ENCODE data around the gene MELK.
"Not testable (repeated sequence)": the region's sequence is repeated elsewhere in the genome, so short reads cannot be mapped to it uniquely, and the experiment has no call there.

Gene MELK

DNA sequence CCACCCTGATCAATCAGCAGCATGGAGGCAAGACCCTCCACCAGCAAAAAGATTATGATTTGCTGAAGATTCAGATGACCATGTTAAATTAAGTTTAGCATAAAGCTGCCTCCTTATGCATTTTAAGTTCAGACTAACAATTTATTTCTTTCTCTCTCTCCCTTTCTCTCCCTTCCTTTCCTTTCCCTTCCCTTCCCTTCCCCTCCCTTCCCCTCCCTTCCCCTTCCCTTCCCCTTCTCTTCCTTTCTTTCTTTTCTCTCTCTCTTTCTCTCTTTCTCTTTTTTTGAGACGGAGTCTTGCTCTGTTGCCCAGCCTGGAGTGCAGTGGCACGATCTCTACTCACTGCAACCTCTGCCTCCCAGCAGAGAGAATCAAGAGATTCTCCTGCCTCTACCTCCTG, 1.4 kb upstream of the MELK start:
- no peaks in the 10 kb centered on the region for H4K20me1 ChIP-seq (ENCODE audit: insufficient read depth, low read length)
- no peak overlapping the region for H3K4me2 ChIP-seq (ENCODE audit: low read length)
- no peaks in the 10 kb centered on the region for H3K27me3 ChIP-seq (ENCODE audit: low read depth, low read length)
- H3K4me1 ChIP-seq (ENCODE audit: low read length), result peaks cover 15% of the 10 kb centered on the region
- no peak overlapping the region for H3K27ac ChIP-seq (ENCODE audit: low read length)
- no peak overlapping the region for H3K4me3 ChIP-seq (ENCODE audit: low read length)
- H2AFZ ChIP-seq (ENCODE audit: low read depth, low read length), result no peak overlapping the region
- H3K79me2 ChIP-seq (ENCODE audit: low read length), result peaks cover 36% of the 10 kb centered on the region
- H3K9ac ChIP-seq (ENCODE audit: low read length), result no peak overlapping the region
- H3K9me3 ChIP-seq (ENCODE audit: insufficient read depth, low read length), result no peaks in the 10 kb centered on the region
- no peak for TF ChIP-seq EZH2phosphoT487 (IDR thresholded peaks at IDR 0.05; ENCODE audit: low read depth)
- TF ChIP-seq, protein P1, sequence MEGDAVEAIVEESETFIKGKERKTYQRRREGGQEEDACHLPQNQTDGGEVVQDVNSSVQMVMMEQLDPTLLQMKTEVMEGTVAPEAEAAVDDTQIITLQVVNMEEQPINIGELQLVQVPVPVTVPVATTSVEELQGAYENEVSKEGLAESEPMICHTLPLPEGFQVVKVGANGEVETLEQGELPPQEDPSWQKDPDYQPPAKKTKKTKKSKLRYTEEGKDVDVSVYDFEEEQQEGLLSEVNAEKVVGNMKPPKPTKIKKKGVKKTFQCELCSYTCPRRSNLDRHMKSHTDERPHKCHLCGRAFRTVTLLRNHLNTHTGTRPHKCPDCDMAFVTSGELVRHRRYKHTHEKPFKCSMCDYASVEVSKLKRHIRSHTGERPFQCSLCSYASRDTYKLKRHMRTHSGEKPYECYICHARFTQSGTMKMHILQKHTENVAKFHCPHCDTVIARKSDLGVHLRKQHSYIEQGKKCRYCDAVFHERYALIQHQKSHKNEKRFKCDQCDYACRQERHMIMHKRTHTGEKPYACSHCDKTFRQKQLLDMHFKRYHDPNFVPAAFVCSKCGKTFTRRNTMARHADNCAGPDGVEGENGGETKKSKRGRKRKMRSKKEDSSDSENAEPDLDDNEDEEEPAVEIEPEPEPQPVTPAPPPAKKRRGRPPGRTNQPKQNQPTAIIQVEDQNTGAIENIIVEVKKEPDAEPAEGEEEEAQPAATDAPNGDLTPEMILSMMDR (IDR thresholded peaks at IDR 0.05; ENCODE audit: low read depth, low read length), result no peak
- peaks cover 14% of the 10 kb centered on the region for H3K36me3 ChIP-seq (replicated peaks; ENCODE audit: low read depth, low read length)

DNA sequence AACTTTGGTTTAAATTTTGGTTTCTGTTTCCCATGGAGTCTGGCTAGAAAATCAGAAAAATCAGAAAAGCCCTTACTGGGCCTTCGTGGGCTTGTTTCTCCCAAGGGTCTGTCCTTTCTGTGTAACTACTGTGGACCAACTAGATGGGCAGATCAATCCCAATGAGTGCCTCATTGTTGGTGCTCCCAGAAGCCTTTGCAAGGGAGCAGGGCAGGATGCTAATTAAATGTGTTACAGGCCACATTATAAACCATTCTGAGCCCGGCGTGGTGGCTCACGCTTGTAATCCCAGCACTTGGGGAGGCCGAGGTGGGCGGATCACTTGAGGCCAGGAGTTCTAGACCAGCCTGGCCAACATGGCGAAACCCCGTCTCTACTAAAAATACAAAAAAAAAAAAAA, 1.4 kb downstream of the MELK start:
- H3K4me2 ChIP-seq (ENCODE audit: low read length), result peak overlapping the region; percentile 91
- H3K27me3 ChIP-seq (ENCODE audit: low read depth, low read length); H2AFZ ChIP-seq (ENCODE audit: low read depth, low read length); H3K27ac ChIP-seq (ENCODE audit: low read length); H3K9me3 ChIP-seq (ENCODE audit: insufficient read depth, low read length); H4K20me1 ChIP-seq (ENCODE audit: insufficient read depth, low read length): not testable (repeated sequence)
- peaks cover 61% of the 10 kb centered on the region for H3K79me2 ChIP-seq (ENCODE audit: low read length)
- peak overlapping the region; percentile 88 for H3K4me3 ChIP-seq (ENCODE audit: low read length)
- peaks cover 15% of the 10 kb centered on the region for H3K4me1 ChIP-seq (ENCODE audit: low read length)
- H3K36me3 ChIP-seq (replicated peaks; ENCODE audit: low read depth, low read length), result peaks cover 19% of the 10 kb centered on the region
- peak overlapping the region; percentile 83; the same call in 1 of the 2 replicates for H3K9ac ChIP-seq (ENCODE audit: low read length)

DNA sequence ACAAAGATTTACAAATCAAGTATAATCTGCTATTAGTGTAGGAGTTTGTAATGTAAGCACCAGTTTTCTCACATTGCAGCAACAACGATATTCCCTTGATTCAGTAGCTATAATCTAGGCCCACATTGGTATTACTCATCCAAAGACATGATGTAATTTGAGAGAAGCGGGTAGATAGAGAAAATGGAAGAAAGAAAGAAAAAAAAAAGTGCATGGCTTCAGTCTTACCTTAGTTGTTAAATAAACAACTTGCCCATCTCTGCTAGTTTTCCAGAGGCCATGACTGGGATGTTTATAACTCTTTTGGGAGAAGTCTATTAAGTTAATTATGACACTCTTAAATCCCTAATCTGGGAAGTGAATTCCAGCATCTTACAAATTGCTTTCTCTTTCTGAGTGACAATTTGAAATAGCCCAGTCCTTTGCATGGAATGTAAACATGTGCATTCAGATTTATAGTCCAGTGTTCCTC, 2.8 kb downstream of the MELK start:
- peaks cover 6% of the 10 kb centered on the region for H4K20me1 ChIP-seq (ENCODE audit: insufficient read depth, low read length)
- H3K79me2 ChIP-seq (ENCODE audit: low read length), result peaks cover 74% of the 10 kb centered on the region
- no peaks in the 10 kb centered on the region for H3K9me3 ChIP-seq (ENCODE audit: insufficient read depth, low read length)
- no peak for TF ChIP-seq EZH2phosphoT487 (IDR thresholded peaks at IDR 0.05; ENCODE audit: low read depth)
- TF ChIP-seq, protein P1 (IDR thresholded peaks at IDR 0.05; ENCODE audit: low read depth, low read length), result no peak
- H3K36me3 ChIP-seq (replicated peaks; ENCODE audit: low read depth, low read length), result peaks cover 21% of the 10 kb centered on the region
- H3K4me1 ChIP-seq (ENCODE audit: low read length), result peaks cover 15% of the 10 kb centered on the region
- H3K4me3 ChIP-seq (ENCODE audit: low read length), result no peak overlapping the region
- no peak overlapping the region for H3K27ac ChIP-seq (ENCODE audit: low read length)
- H2AFZ ChIP-seq (ENCODE audit: low read depth, low read length), result no peak overlapping the region
- H3K9ac ChIP-seq (ENCODE audit: low read length), result no peak overlapping the region
- H3K27me3 ChIP-seq (ENCODE audit: low read depth, low read length), result no peaks in the 10 kb centered on the region
- H3K4me2 ChIP-seq (ENCODE audit: low read length), result no peak overlapping the region

DNA sequence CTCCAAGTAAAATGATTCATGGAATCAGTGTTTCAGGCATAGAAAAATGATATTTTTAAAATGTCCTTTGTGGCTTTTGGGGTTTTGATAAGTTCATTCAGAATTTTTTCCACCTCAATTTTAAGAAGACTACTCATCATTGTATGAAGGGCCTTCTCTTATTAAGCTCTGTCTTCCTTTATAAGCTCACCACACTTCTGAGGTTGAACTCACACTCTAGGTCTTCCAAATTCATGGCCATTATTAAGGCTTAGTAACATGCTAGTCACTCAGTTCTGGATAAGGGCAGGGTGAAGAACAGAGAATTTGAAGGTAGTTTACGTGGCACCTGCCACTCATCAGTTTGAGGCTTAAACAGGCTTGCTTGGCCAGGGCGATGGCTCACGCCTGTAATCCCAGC, 4.2 kb downstream of the MELK start:
- H2AFZ ChIP-seq (ENCODE audit: low read depth, low read length), result no peak overlapping the region
- TF ChIP-seq EZH2phosphoT487 (IDR thresholded peaks at IDR 0.05; ENCODE audit: low read depth), result no peak
- TF ChIP-seq, protein P1 (IDR thresholded peaks at IDR 0.05; ENCODE audit: low read depth, low read length), result no peak
- H4K20me1 ChIP-seq (ENCODE audit: insufficient read depth, low read length), result peaks cover 6% of the 10 kb centered on the region
- H3K4me1 ChIP-seq (ENCODE audit: low read length), result peaks cover 14% of the 10 kb centered on the region
- H3K27me3 ChIP-seq (ENCODE audit: low read depth, low read length), result no peaks in the 10 kb centered on the region
- no peaks in the 10 kb centered on the region for H3K9me3 ChIP-seq (ENCODE audit: insufficient read depth, low read length)
- H3K36me3 ChIP-seq (replicated peaks; ENCODE audit: low read depth, low read length), result peaks cover 24% of the 10 kb centered on the region
- H3K9ac ChIP-seq (ENCODE audit: low read length), result no peak overlapping the region
- no peak overlapping the region for H3K27ac ChIP-seq (ENCODE audit: low read length)
- H3K79me2 ChIP-seq (ENCODE audit: low read length), result peaks cover 86% of the 10 kb centered on the region
- H3K4me2 ChIP-seq (ENCODE audit: low read length), result no peak overlapping the region
- no peak overlapping the region for H3K4me3 ChIP-seq (ENCODE audit: low read length)
